Pancreas (tissue), 10 donors: ENCODE results near the gene HTR3E. TPM values are rescaled to one million over a fixed set of nuclear protein-coding genes. Genes with fewer than 3 reads are reported as not detected.

Source experiments
- ATAC-seq, 4 donors: fragments of 200-7000 bp; cut with Tn5 transposase; one replicate each; pipeline versions ENCODE4 v1.8.0 to v1.9.1; 2020; ENCODE audit warnings: mild to moderate bottlenecking in 4 of 4, moderate library complexity in 4 of 4
- DNase-seq, 6 donors: peaks; one replicate each; pipeline ENCODE4 v3.0.0-alpha.2; 2020
- FAIRE-seq: peaks from 2 replicates; lab custom pipeline; 2012; peaks lifted over from hg19 to GRCh38; lab: Jason Lieb, UNC
- H3K27ac ChIP-seq, 4 donors: fragments of 200-600 bp; sonication (generic); 1 replicate in 3 of 4; 2 replicates in 1 of 4; pipeline versions ENCODE4 v1.5.0 to v1.8.0; 2020
- H3K27me3 ChIP-seq, 4 donors: fragments of 200-600 bp; one replicate each; pipeline ENCODE4 v1.8.0; 2021
- H3K36me3 ChIP-seq, 3 donors: fragments of 200-600 bp; sonication (generic) in 1 of 3; one replicate each; pipeline versions ENCODE4 v1.5.0 to v1.8.0; 2020 to 2021
- H3K4me1 ChIP-seq, 3 donors: fragments of 200-600 bp; one replicate each; pipeline ENCODE4 v1.8.0; 2021
- H3K4me3 ChIP-seq, 4 donors: fragments of 200-600 bp; sonication (generic) in 2 of 4; one replicate each; pipeline versions ENCODE4 v1.5.0 to v1.8.0; 2020 to 2021
- H3K9me3 ChIP-seq, 4 donors: fragments of 200-600 bp; one replicate each; pipeline ENCODE4 v1.8.0; 2021
- WGBS, 2 donors: extraction: QIAGEN DNeasy Blood & Tissue Kit; methylation state at CpG; one replicate each; pipeline ENCODE4 v1.1.7; 2013; 5-methylcytosine and 5-hydroxymethylcytosine counted together
- intact Hi-C, 3 donors: fragments of 100-400 bp; cut with DNase I; formaldehyde crosslinking; loops; one replicate each; pipeline versions ENCODE4 v1.11.1 to v1.14.2; 2022
- polyA plus RNA-seq, 2 donors: library from polyadenylated mRNA; stranded (reverse); fragments of 200-250 nt; gene quantifications; one replicate each; pipeline ENCODE4 v1.2.3, GENCODE V29; 2013
- total RNA-seq, 6 donors: library from RNA; stranded (reverse); fragmentation: NEBNext Ultra II Directional in 4 of 6; extraction: Animal tissue kit (Norgen Biotek cat#: 25700) in 4 of 6; gene quantifications; one replicate each; pipeline versions ENCODE4 v1.2.1 to v1.2.4, GENCODE V29; 2021 to 2023
- TF ChIP-seq, protein P1 (sequence below), 4 donors: fragments of 200-600 bp; sonication (generic) in 3 of 4; IDR thresholded peaks; one replicate each; pipeline versions ENCODE4 v1.5.0 to v1.8.0; 2021; ENCODE audit warnings: antibody characterized with exemption in 4 of 4
- donor health status: healthy with polysubstance abuse.
- donor health status: DM: no; HTN: no; CAD: no; lungs with moderate emphysema.
- donor health status: DM: no; HTN: no; CAD: no.
- donor health status: control.
- donor health status: control.
- donor health status: Bipolar disorder and iron deficiency.
- donor health status: DM: yes; HTN: yes; CAD: no.
- donor health status: DM: no; HTN: no; CAD: no.
- donor health status: DM: no; HTN: no; CAD: no.
- donor health status: DM: yes; HTN: yes; CAD: no.

The HTR3E gene
- under 1 TPM in 1 of 6 donors, not detected in 5; 0.41 TPM for total RNA-seq
- not detected for polyA plus RNA-seq

GRCh38 chr3:184096811-184097383 is at the start of gene HTR3E:
Gene HTR3E (plus strand): TSS chr3:184097064. CDS start chr3:184097530, 466 bp downstream.
- intact Hi-C loops: no loop called here
- WGBS, 2 donors: 78 to 89% methylated on average over 7 of the region's 7 CpGs
- DNase-seq: no peak
- no peak for ATAC-seq
- TF ChIP-seq, protein P1, sequence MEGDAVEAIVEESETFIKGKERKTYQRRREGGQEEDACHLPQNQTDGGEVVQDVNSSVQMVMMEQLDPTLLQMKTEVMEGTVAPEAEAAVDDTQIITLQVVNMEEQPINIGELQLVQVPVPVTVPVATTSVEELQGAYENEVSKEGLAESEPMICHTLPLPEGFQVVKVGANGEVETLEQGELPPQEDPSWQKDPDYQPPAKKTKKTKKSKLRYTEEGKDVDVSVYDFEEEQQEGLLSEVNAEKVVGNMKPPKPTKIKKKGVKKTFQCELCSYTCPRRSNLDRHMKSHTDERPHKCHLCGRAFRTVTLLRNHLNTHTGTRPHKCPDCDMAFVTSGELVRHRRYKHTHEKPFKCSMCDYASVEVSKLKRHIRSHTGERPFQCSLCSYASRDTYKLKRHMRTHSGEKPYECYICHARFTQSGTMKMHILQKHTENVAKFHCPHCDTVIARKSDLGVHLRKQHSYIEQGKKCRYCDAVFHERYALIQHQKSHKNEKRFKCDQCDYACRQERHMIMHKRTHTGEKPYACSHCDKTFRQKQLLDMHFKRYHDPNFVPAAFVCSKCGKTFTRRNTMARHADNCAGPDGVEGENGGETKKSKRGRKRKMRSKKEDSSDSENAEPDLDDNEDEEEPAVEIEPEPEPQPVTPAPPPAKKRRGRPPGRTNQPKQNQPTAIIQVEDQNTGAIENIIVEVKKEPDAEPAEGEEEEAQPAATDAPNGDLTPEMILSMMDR (IDR thresholded peaks at IDR 0.05): no peak
- Histone ChIP-seq H3K4me1 (no peaks in the 10 kb centered on the region), H3K27me3 (no peaks in the 10 kb centered on the region), H3K36me3 (no peaks in the 10 kb centered on the region), H3K27ac (no peak within 1 kb of the TSS), H3K4me3 (no peak within 1 kb of the TSS), H3K9me3 (no peaks in the 10 kb centered on the region)
- FAIRE-seq: no peak

- no peak for FAIRE-seq
- TF ChIP-seq, protein P1 (IDR thresholded peaks at IDR 0.05): no peak
- intact Hi-C loops: no loop called here
- H3K4me3 ChIP-seq: no peak overlapping the region
- H3K27ac ChIP-seq: no peak overlapping the region
- no peaks in the 10 kb centered on the region for H3K9me3 ChIP-seq
- H3K36me3 ChIP-seq: no peaks in the 10 kb centered on the region
- no peak for ATAC-seq
- WGBS, 2 donors: 70 to 79% methylated on average over 7 of the region's 7 CpGs
- no peaks in the 10 kb centered on the region for H3K27me3 ChIP-seq
- no peaks in the 10 kb centered on the region for H3K4me1 ChIP-seq
- peak in 1 of 6 donors; percentile 12 for DNase-seq
These were observed 46.5 kb upstream of the HTR3E start for GRCh38 chr3:184050217-184050847.

- TF ChIP-seq, protein P1 (IDR thresholded peaks at IDR 0.05): no peak
- 49 to 51% methylated on average over 4 of the region's 4 CpGs for WGBS, 2 donors
These were observed 44.1 kb upstream of the HTR3E start, which contains the start of gene HTR3C for GRCh38 chr3:184052767-184053166. Gene HTR3C (plus strand): TSS chr3:184053047. CDS start chr3:184053081, 34 bp downstream.

GRCh38 chr3:184058029-184058428 is 38.8 kb upstream of the HTR3E start:
- no peak for FAIRE-seq
- no peak overlapping the region for H3K27ac ChIP-seq
- H3K27me3 ChIP-seq: no peaks in the 10 kb centered on the region
- TF ChIP-seq, protein P1 (IDR thresholded peaks at IDR 0.05): no peak
- no peaks in the 10 kb centered on the region for H3K36me3 ChIP-seq
- ATAC-seq: no peak
- intact Hi-C loops: no loop called here
- WGBS, 2 donors: 59 to 74% methylated on average over 9 of the region's 9 CpGs
- no peaks in the 10 kb centered on the region for H3K4me1 ChIP-seq
- H3K9me3 ChIP-seq: no peaks in the 10 kb centered on the region
- H3K4me3 ChIP-seq: no peak overlapping the region
- DNase-seq: no peak

More at GRCh38 chr3:184052767-184053166, 44.1 kb upstream of the HTR3E start, which contains the start of gene HTR3C:
- Histone ChIP-seq H3K4me3 (no peak within 1 kb of the TSS), H3K9me3 (no peaks in the 10 kb centered on the region), H3K36me3 (no peaks in the 10 kb centered on the region), H3K27me3 (no peaks in the 10 kb centered on the region), H3K4me1 (no peaks in the 10 kb centered on the region), H3K27ac (no peak within 1 kb of the TSS)
- no peak for DNase-seq
- no peak for ATAC-seq
- intact Hi-C loops: no loop called here
- no peak for FAIRE-seq

GRCh38 chr3:184059424-184059823 is 37.4 kb upstream of the HTR3E start:
- intact Hi-C loops: no loop called here
- ATAC-seq: no peak
- DNase-seq: no peak
- H3K36me3 ChIP-seq: no peaks in the 10 kb centered on the region
- no peaks in the 10 kb centered on the region for H3K9me3 ChIP-seq
- no peaks in the 10 kb centered on the region for H3K4me1 ChIP-seq
- FAIRE-seq: no peak
- H3K27ac ChIP-seq: no peak overlapping the region
- TF ChIP-seq, protein P1 (IDR thresholded peaks at IDR 0.05): no peak
- H3K27me3 ChIP-seq: no peaks in the 10 kb centered on the region
- WGBS, 2 donors: 49 to 57% methylated on average over 7 of the region's 7 CpGs
- H3K4me3 ChIP-seq: no peak overlapping the region
